Head of caudate nucleus (tissue), 42 donors: ENCODE results near the gene SUFU.
"Not testable (repeated sequence)": the region's sequence is repeated elsewhere in the genome, so short reads cannot be mapped to it uniquely, and the experiment has no call there.

Source experiments
- DNase-seq, 42 donors: peaks; one replicate each; pipeline versions ENCODE4 v3.0.0 to v3.0.0-alpha.2; 2020 to 2021; ENCODE audit warnings: mixed read lengths in 7 of 42
- intact Hi-C: fragments of 100-400 bp; cut with DNase I; formaldehyde crosslinking; loops from one replicate; pipeline ENCODE4 v1.15.0; 2022

Gene SUFU

GRCh38 chr10:102504976-102505300, 1.2 kb downstream of the SUFU start:
- peak in 6 of 42 donors; percentile 15 to 42 (median 22) for DNase-seq
- intact Hi-C loops = loop anchor here (5.0 kb wide), 1 partner anchor 77 kb away; no protein-coding TSS in a partner anchor

GRCh38 chr10:102505462-102506115, 1.8 kb downstream of the SUFU start:
- DNase-seq = peak in 16 of 42 donors; percentile 5 to 53 (median 30)
- intact Hi-C loops = no loop called here

DNA sequence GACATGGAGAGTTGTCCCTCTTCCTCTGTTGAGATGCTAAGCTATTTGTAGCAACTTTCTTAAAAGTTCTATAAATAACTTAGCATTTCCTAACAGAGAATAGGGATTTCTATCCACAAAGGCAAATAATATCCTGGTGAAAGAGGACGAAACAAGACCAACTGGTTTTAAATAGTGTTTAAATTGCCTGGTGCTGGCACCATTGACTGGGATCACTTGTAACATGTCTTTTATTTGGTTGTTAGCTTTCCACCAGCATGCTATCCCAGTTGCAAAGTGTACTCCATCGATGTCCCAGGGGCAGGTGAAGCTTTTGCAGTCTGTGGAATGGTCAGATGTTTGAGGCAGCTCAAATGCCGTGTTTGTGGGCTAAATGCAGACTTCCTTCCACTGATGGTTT, 3.7 kb downstream of the SUFU start:
- intact Hi-C loops = no loop called here
- DNase-seq = no peak

GRCh38 chr10:102508506-102508905, 4.7 kb downstream of the SUFU start:
- intact Hi-C loops = no loop called here
- peak in 10 of 42 donors; percentile 16 to 54 (median 26) for DNase-seq

- no peak for DNase-seq
- intact Hi-C loops = no loop called here
These were observed 5.6 kb downstream of the SUFU start for GRCh38 chr10:102509387-102509786.

DNA sequence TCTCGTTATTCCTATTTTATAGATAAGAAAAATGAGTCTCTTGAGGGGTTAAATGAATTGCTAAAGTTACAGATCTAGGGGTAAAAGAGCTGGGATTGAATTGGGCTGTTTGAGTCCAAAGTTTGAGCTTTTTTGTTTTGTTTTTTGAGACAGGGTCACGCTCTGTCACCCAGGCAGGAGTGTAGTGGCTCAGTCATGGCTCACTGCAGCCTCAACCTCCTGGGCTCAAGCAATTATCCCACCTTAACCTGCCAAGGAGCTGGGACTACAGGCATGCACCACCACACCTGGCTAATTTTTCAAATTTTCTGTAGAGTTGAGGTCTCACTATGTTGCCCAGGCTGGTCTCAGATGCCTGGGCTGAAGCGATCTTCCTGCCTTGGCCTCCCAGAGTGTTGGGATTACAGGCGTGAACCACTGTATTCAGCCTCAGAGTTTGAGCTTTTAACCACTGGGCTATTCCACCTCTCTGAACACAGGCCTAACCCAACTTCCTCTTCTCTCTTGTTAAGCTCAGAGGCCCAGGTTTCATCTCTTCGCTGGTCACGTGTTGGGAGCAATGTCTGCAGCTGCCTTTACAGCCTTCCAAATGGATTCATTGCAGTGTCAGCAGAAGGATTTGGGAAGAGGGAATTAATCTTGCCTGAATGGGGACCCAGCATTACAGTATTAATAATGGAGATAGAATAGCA, 8.0 kb downstream of the SUFU start:
- intact Hi-C loops = no loop called here
- peak in 1 of 42 donors; percentile 40 for DNase-seq

GRCh38 chr10:102514487-102515311, 10.9 kb downstream of the SUFU start:
- peak in 2 of 42 donors; percentile 5 to 13 for DNase-seq
- intact Hi-C loops = no loop called here

DNA sequence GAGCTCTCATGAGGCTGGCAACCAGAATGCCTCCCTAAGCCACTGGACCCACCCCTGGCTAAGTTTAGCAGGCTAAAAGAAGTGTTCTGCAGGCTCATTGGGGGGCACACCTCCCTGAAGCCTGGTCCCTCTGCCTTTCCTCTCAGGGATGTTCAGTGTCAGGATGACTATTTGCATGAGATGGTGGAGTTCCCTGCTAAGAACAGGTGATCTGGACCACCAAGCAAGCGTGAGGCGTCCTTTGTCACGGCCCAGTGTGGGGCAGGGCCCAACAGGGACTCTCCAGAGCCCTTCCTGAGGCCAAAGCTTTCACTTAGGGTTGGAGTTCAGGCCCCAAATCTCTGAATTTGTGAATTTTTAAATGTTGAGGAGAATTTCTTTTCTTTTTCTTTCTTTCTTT, 12.0 kb downstream of the SUFU start:
- intact Hi-C loops = no loop called here
- no peak for DNase-seq

GRCh38 chr10:102517553-102517952, 13.8 kb downstream of the SUFU start:
- intact Hi-C loops = no loop called here
- peak in 1 of 42 donors; percentile 0 for DNase-seq

DNA sequence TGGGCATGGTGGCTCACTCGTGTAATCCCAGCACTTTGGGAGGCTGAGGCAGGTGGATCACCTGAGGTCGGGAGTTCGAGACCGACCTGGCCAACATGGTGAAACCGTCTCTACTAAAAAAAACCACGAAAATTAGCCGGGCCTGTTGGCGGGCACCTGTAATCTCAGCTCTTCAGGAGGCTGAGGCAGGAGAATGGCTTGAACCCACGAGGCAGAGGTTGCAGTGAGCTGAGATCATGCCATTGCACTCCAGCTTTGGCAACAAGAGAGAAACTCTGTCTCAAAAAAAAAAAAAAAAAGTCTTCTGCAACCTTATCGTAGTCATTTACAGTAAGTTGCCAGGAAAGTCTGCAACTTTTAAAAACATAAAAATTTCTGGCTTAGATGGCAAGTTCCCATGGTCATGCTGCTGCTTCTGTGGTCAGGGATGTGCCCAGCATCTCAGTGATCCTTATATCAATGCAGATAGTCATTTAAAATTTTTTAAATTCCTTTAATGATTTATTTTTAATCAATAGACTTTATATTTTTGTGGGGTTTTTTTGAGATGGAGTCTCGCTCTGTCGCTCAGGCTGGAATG, 15.6 kb downstream of the SUFU start:
- DNase-seq = peak in 2 of 42 donors; percentile 1 to 6
- intact Hi-C loops = no loop called here

DNA sequence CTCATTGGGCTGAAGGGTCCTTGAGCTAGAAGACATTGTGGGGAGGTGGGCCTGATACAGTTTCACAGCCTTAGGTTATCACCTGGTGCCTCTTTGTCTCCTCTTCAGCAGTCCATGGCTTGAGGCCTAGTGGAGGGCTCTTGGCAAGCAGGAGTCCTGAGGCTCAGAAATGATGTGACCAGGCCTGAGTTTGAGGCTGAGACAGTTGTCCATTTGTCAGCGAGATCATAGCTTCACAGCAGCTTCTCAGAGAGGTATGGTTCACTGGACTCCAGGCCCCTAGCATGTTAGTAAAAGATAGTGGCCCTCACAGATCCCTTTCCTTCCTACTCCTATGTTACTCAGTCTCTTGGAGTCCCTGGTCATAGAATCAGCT, 19.1 kb downstream of the SUFU start:
- intact Hi-C loops = no loop called here

DNA sequence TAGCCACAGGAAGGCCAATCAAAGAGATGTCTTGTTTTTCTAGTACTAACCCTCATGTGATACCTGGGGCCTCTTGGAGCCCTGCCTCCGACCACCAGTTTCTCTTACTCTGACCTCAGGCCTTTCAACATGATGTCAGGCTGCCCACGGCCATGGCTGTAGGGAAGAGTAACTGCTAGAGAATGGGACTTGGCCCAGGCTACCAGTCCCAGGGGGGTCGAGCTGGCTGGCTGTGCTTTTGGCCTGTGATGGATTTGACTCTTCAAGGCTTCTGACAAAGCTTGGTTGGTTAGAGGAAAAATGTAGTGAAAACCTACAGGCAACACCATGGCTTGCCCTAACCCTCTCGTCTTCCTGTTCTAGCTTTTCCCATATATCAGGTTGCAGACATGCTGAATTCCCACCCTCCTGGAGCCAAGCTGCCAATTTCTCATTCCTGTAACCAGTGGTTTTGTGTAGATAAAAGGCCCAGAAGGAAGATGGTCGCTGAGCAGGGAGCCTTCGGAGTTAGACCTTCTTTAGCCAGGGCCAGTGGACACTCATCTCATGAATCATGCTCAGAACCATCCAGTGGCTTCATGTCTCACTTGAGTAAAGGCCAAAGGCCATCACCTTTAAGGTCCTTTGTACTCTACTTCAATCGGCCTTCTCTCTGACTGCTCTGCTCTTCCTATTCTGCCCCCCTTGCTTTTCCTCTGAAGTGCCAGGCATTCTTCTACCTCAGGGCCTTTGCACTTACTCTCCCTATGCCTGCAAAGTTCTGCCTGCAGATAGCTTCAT, 19.7 kb downstream of the SUFU start:
- DNase-seq = peak in 3 of 42 donors; percentile 1 to 20 (median 11)

More for the DNA sequence above, 19.1 kb downstream of the SUFU start:
- peak in 1 of 42 donors; percentile 8 for DNase-seq

GRCh38 chr10:102524746-102525145, 21.0 kb downstream of the SUFU start:
- intact Hi-C loops = no loop called here
- DNase-seq = no peak

More for the DNA sequence above, 19.7 kb downstream of the SUFU start:
- intact Hi-C loops = no loop called here

DNA sequence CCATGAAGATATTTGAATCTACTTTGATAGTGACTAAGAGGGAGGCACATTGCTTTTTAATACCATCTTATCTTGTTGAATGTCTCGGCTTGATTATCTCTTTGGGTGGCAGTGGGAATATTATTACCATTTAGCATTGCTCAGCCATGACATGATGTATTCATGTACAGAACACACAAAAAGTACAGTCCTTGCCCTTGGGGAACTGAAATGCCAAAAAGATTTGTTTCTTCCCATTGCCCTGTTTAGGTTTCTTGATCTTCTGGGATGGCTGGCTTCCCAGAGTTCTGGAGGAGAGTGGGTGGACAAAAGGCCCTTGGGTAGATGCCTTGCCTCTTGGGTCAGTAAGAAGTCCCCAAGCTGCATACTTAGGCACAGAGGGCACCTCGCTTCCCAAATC, 23.8 kb downstream of the SUFU start:
- intact Hi-C loops = no loop called here
- DNase-seq = no peak

DNA sequence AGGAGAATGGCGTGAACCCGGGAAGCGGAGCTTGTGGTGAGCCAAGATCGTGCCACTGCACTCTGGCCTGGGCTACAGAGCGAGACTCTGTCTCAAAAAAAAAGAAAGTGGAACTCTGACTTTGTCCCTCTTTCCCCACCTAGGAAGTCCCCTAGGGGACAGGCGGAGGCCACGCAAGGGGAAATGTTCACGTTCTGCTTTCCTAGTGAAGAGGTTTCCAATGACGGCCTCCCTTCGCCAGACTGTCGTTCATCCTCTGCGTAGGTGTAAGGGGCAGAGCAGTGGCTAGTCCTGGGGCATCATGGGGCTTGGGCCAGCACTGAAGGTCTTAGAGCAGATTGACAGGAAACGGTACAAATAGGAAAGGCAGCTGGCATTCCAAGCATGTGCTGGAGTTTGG, 30.6 kb downstream of the SUFU start:
- intact Hi-C loops = no loop called here
- DNase-seq = peak in 1 of 42 donors; percentile 5

- intact Hi-C loops, DNase-seq: not testable (repeated sequence)
These were observed 31.2 kb downstream of the SUFU start for GRCh38 chr10:102534966-102535365.

DNA sequence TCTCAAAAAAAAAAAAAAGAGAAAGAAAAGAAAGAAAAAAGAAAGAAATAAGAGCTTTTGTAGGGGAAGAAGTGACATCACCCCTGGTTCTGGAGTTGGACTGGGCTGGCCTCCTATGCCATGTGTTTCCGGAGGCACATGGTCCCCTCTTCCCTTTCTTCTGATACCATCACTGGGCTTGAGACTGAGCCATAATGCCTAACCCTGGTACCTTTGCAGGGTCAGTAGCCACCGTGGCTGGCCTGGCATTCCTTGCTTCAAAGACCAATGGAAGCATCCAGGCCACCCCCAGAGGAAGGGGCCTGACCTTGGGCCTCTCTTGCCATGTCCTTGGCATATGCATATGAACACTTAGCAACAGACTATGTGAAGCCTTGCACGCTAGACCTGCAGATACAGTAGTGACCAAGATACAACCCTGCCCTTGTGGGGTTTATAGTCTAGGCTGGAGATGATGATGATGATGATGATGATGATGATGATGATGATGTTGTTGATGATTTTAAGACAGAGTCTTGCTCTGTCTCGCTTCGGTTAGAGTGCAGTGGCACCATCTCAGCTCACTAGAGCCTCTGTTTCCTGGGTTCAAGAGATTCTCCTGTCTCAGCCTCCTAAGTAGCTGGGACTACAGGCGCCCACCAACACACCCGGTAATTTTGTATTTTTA, 31.8 kb downstream of the SUFU start:
- DNase-seq = no peak
- intact Hi-C loops = no loop called here

DNA sequence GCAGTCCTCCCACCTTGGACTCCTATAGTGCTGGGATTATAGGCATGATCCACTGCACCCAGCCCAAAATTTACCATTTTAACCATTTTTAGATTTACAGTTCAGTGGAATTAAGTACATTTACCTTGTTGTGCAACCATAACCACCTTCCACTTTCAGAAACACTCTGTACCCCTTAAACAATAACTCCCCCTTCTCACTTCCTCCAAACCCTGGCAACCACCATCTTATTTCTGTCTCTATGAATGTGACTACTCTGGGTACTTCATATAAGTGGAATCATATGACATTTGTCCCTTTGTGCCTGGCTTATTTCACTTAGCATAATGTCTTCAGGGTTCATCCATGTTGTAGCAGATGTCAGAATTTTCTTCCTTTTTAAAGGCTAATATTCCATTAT, 33.6 kb downstream of the SUFU start:
- intact Hi-C loops = no loop called here
- no peak for DNase-seq
